Parathyroid adenoma (tissue), 2 donors: ENCODE results near the gene SNIP1.
"Not testable (repeated sequence)": the region's sequence is repeated elsewhere in the genome, so short reads cannot be mapped to it uniquely, and the experiment has no call there.

ENCODE experiments used
- H2AFZ ChIP-seq: fragments of 300-600 bp; sonication (generic); one replicate; pipeline ENCODE4 v1.7.0; 2017; ENCODE audit warnings: antibody characterized with exemption, mild to moderate bottlenecking
- H3K27ac ChIP-seq: fragments of 300-600 bp; sonication (generic); one replicate; pipeline ENCODE4 v1.7.0; 2017
- H3K27me3 ChIP-seq: fragments of 300-600 bp; sonication (generic); one replicate; pipeline ENCODE4 v1.7.0; 2017; ENCODE audit warnings: low read length; ENCODE audit not compliant: control insufficient read depth, insufficient read depth
- H3K36me3 ChIP-seq: fragments of 300-600 bp; sonication (generic); one replicate; pipeline ENCODE4 v1.7.0; 2017; ENCODE audit warnings: low read length; ENCODE audit not compliant: control insufficient read depth, insufficient read depth
- H3K4me1 ChIP-seq: fragments of 300-600 bp; sonication (generic); one replicate; pipeline ENCODE4 v1.7.0; 2017; ENCODE audit warnings: control low read depth
- H3K4me2 ChIP-seq: fragments of 300-600 bp; sonication (generic); one replicate; pipeline ENCODE4 v1.7.0; 2017; ENCODE audit warnings: low read length
- H3K4me3 ChIP-seq: fragments of 300-600 bp; sonication (generic); one replicate; pipeline ENCODE4 v1.7.0; 2017; ENCODE audit warnings: low read depth, low read length
- H3K79me2 ChIP-seq: fragments of 300-600 bp; sonication (generic); one replicate; pipeline ENCODE4 v1.7.0; 2017; ENCODE audit warnings: control low read depth
- H3K9ac ChIP-seq: fragments of 300-600 bp; sonication (generic); one replicate; pipeline ENCODE4 v1.7.0; 2017; ENCODE audit warnings: mild to moderate bottlenecking
- H3K9me3 ChIP-seq: fragments of 300-600 bp; sonication (generic); one replicate; pipeline ENCODE4 v1.7.0; 2017; ENCODE audit warnings: low read length; ENCODE audit not compliant: control insufficient read depth
- TF ChIP-seq, protein P1 (sequence below): fragments of 300-600 bp; sonication (generic); IDR thresholded peaks from one replicate; pipeline ENCODE4 v1.7.0; 2017; ENCODE audit warnings: antibody characterized with exemption, mild to moderate bottlenecking
- donor health status: primary hyperparathyroidism.

Gene SNIP1

DNA sequence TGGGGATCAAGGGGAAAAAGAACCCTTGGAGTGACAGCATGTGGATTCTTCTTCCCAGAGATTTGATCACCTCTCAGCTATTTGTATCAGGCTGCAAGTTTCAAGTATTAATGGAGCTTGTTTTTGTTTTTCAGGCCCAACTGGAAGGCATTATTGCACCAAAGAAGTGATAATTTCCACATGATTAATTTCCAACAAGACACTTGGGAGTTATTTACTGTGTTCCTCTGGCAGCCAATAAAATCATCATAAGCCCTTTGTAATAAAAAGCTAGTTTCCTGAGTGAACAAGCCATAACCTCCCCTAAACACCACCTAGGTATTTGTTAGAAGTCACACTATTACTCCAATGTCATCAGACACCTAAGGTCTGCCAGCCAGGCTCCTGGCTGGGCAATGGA is 10.8 kb upstream of the SNIP1 start:
- Histone ChIP-seq H2AFZ (no peak overlapping the region), H3K4me1 (no peaks in the 10 kb centered on the region), H3K4me2 (no peak overlapping the region), H3K36me3 (no peaks in the 10 kb centered on the region), H3K27me3 (no peaks in the 10 kb centered on the region), H3K27ac (no peak overlapping the region), H3K79me2 (no peaks in the 10 kb centered on the region), H3K9ac (no peak overlapping the region), H3K4me3 (no peak overlapping the region), H3K9me3 (no peaks in the 10 kb centered on the region)
- TF ChIP-seq, protein P1, sequence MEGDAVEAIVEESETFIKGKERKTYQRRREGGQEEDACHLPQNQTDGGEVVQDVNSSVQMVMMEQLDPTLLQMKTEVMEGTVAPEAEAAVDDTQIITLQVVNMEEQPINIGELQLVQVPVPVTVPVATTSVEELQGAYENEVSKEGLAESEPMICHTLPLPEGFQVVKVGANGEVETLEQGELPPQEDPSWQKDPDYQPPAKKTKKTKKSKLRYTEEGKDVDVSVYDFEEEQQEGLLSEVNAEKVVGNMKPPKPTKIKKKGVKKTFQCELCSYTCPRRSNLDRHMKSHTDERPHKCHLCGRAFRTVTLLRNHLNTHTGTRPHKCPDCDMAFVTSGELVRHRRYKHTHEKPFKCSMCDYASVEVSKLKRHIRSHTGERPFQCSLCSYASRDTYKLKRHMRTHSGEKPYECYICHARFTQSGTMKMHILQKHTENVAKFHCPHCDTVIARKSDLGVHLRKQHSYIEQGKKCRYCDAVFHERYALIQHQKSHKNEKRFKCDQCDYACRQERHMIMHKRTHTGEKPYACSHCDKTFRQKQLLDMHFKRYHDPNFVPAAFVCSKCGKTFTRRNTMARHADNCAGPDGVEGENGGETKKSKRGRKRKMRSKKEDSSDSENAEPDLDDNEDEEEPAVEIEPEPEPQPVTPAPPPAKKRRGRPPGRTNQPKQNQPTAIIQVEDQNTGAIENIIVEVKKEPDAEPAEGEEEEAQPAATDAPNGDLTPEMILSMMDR, result no peak

GRCh38 chr1:37562984-37563383 is 8.9 kb upstream of the SNIP1 start:
- no peak overlapping the region for H3K9ac ChIP-seq
- no peaks in the 10 kb centered on the region for H3K79me2 ChIP-seq
- no peak overlapping the region for H3K4me2 ChIP-seq
- H3K27ac ChIP-seq, result no peak overlapping the region
- TF ChIP-seq, protein P1, result no peak
- H3K9me3 ChIP-seq, result no peaks in the 10 kb centered on the region
- no peak overlapping the region for H3K4me3 ChIP-seq
- no peaks in the 10 kb centered on the region for H3K4me1 ChIP-seq
- no peaks in the 10 kb centered on the region for H3K27me3 ChIP-seq
- no peaks in the 10 kb centered on the region for H3K36me3 ChIP-seq
- no peak overlapping the region for H2AFZ ChIP-seq

GRCh38 chr1:37561133-37562132 is 7.3 kb upstream of the SNIP1 start:
- H3K4me3 ChIP-seq, result no peak overlapping the region

GRCh38 chr1:37560401-37561132 is 6.5 kb upstream of the SNIP1 start:
- peaks cover 2% of the 10 kb centered on the region for H3K4me1 ChIP-seq
- no peak overlapping the region for H3K9ac ChIP-seq
- H3K27ac ChIP-seq, result no peak overlapping the region
- TF ChIP-seq, protein P1, result no peak
- H3K79me2 ChIP-seq, result no peaks in the 10 kb centered on the region
- H3K9me3 ChIP-seq, result no peaks in the 10 kb centered on the region
- H3K36me3 ChIP-seq, result no peaks in the 10 kb centered on the region
- no peaks in the 10 kb centered on the region for H3K27me3 ChIP-seq
- H2AFZ ChIP-seq, result no peak overlapping the region
- no peak overlapping the region for H3K4me2 ChIP-seq
- no peak overlapping the region for H3K4me3 ChIP-seq

More at GRCh38 chr1:37561133-37562132, 7.3 kb upstream of the SNIP1 start:
- peaks cover 2% of the 10 kb centered on the region for H3K4me1 ChIP-seq
- H3K9me3 ChIP-seq, result no peaks in the 10 kb centered on the region
- H3K4me2 ChIP-seq, result no peak overlapping the region
- no peak overlapping the region for H3K27ac ChIP-seq
- no peaks in the 10 kb centered on the region for H3K27me3 ChIP-seq
- no peaks in the 10 kb centered on the region for H3K36me3 ChIP-seq
- no peak overlapping the region for H2AFZ ChIP-seq
- H3K79me2 ChIP-seq, result no peaks in the 10 kb centered on the region
- TF ChIP-seq, protein P1, result no peak
- no peak overlapping the region for H3K9ac ChIP-seq

DNA sequence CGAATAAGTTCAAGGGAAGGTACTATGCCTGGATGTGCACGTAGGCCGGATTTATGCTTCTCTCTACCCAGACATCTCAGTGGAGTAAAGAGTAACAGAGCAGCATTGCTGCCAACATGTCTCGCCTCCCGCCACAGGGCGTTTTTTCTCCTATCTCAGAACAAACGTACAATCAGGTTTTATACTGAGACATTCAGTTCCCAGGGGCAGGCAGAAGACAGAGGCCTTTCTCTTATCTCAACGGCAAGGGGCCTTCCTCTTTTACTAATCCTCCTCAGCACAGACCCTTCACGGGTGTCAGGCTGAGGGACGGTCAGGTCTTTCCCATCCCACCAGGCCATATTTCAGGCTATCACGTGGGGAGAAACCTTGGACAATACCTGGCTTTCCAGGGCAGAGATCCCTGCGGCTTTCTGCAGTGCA is 5.9 kb upstream of the SNIP1 start:
- H3K79me2 ChIP-seq, H3K4me1 ChIP-seq, H3K27ac ChIP-seq, H3K4me3 ChIP-seq, H2AFZ ChIP-seq, H3K27me3 ChIP-seq, H3K4me2 ChIP-seq, H3K36me3 ChIP-seq, H3K9ac ChIP-seq, H3K9me3 ChIP-seq: not testable (repeated sequence)
